WTC11 (cell line): ENCODE measurements around the gene REEP3. TPM values are rescaled to one million over a fixed set of nuclear protein-coding genes. Genes with fewer than 3 reads are reported as not detected.

Source experiments
- ATAC-seq: fragments of 200-7000 bp; cut with Tn5 transposase; 2 replicates; pipeline ENCODE4 v1.10.0; 2021; ENCODE audit warnings: mild to moderate bottlenecking, moderate library complexity
- CTCF ChIA-PET: fragments of 300-600 bp; sonication (Branson Sonifier 250); formaldehyde crosslinking; loops from one replicate; lab custom pipeline; 2021; ENCODE audit warnings: antibody characterized with exemption; lab: Charles Lee
- POLR2A ChIA-PET: fragments of 350-600 bp; sonication (Branson Sonifier 250); formaldehyde crosslinking; loops from one replicate; lab custom pipeline; 2021; ENCODE audit warnings: antibody characterized with exemption; lab: Charles Lee
- DNase-seq: peaks from one replicate; pipeline ENCODE4 v3.0.0; 2021; ENCODE audit warnings: low spot score
- H3K27ac Mint-ChIP-seq: 2 replicates; pipeline ENCODE4 v1.8.0; 2021; ENCODE audit warnings: mixed read lengths
- H3K27me3 Mint-ChIP-seq: 2 replicates; pipeline ENCODE4 v1.8.0; 2021; ENCODE audit warnings: low read depth, mild to moderate bottlenecking, moderate library complexity, mixed read lengths
- H3K36me3 Mint-ChIP-seq: 2 replicates; pipeline ENCODE4 v1.8.0; 2021; ENCODE audit warnings: mixed read lengths
- H3K4me1 Mint-ChIP-seq: 2 replicates; pipeline ENCODE4 v1.8.0; 2022; ENCODE audit warnings: mixed read lengths
- H3K4me3 Mint-ChIP-seq: 2 replicates; pipeline ENCODE4 v1.8.0; 2021; ENCODE audit warnings: mild to moderate bottlenecking, moderate library complexity, mixed read lengths
- H3K9me3 Mint-ChIP-seq: 2 replicates; pipeline ENCODE4 v1.8.0; 2021; ENCODE audit warnings: mixed read lengths
- ATF1 ChIP-seq: sonication (generic); formaldehyde crosslinking; IDR thresholded peaks from 2 replicates; pipeline ENCODE4 v1.8.1; 2023; ENCODE audit warnings: mild to moderate bottlenecking, moderate library complexity, missing genetic modification reagents
- CTCF ChIP-seq: fragments of 200-600 bp; IDR thresholded peaks from 2 replicates; pipeline ENCODE4 v1.8.0; 2022; ENCODE audit warnings: antibody characterized with exemption
- E2F1 ChIP-seq: sonication (generic); formaldehyde crosslinking; IDR thresholded peaks from 2 replicates; pipeline ENCODE4 v1.8.0; 2022; ENCODE audit warnings: mild to moderate bottlenecking, missing genetic modification reagents
- E2F5 ChIP-seq: sonication (generic); formaldehyde crosslinking; IDR thresholded peaks from 2 replicates; pipeline ENCODE4 v1.8.1; 2022; ENCODE audit warnings: mild to moderate bottlenecking, moderate library complexity, missing genetic modification reagents
- ELF4 ChIP-seq: sonication (generic); formaldehyde crosslinking; IDR thresholded peaks from 2 replicates; pipeline ENCODE4 v1.8.1; 2022; ENCODE audit warnings: low read depth, mild to moderate bottlenecking, moderate library complexity, missing genetic modification reagents
- ETV6 ChIP-seq: sonication (generic); formaldehyde crosslinking; IDR thresholded peaks from 2 replicates; pipeline ENCODE4 v1.8.1; 2022; ENCODE audit warnings: mild to moderate bottlenecking, missing genetic modification reagents
- GABPB1 ChIP-seq: sonication (generic); formaldehyde crosslinking; IDR thresholded peaks from 2 replicates; pipeline ENCODE4 v1.8.1; 2023; ENCODE audit warnings: mild to moderate bottlenecking, missing genetic modification reagents
- GRHL2 ChIP-seq: fragments of 250-450 bp; sonication (Bioruptor Pico); IDR thresholded peaks from 2 replicates; pipeline ENCODE4 v1.8.0; 2022; ENCODE audit warnings: mild to moderate bottlenecking, moderate library complexity; ENCODE audit not compliant: insufficient replicate concordance, severe bottlenecking
- HMGXB4 ChIP-seq: sonication (generic); formaldehyde crosslinking; IDR thresholded peaks from 2 replicates; pipeline ENCODE4 v1.8.1; 2023; ENCODE audit warnings: mild to moderate bottlenecking, moderate library complexity, missing genetic modification reagents
- JAZF1 ChIP-seq: fragments of 250-450 bp; sonication (Bioruptor Pico); IDR thresholded peaks from 2 replicates; pipeline ENCODE4 v1.9.0; 2021; ENCODE audit warnings: moderate library complexity, mild to moderate bottlenecking, inconsistent platforms
- KAT7 ChIP-seq: sonication (generic); formaldehyde crosslinking; IDR thresholded peaks from 2 replicates; pipeline ENCODE4 v1.8.1; 2023; ENCODE audit warnings: missing genetic modification reagents, mild to moderate bottlenecking, borderline replicate concordance
- MXD4 ChIP-seq: fragments of 250-450 bp; sonication (Bioruptor Pico); IDR thresholded peaks from 2 replicates; pipeline ENCODE4 v1.8.0; 2021; ENCODE audit warnings: mild to moderate bottlenecking, moderate library complexity, borderline replicate concordance
- NFE2L1 ChIP-seq: sonication (generic); formaldehyde crosslinking; IDR thresholded peaks from 2 replicates; pipeline ENCODE4 v1.8.1; 2023; ENCODE audit warnings: missing genetic modification reagents
- NR1H2 ChIP-seq: sonication (generic); formaldehyde crosslinking; IDR thresholded peaks from 2 replicates; pipeline ENCODE4 v1.9.0; 2021; ENCODE audit warnings: mild to moderate bottlenecking, moderate library complexity, missing genetic modification reagents
- RELA ChIP-seq: sonication (generic); formaldehyde crosslinking; IDR thresholded peaks from 2 replicates; pipeline ENCODE4 v1.8.1; 2022; ENCODE audit warnings: missing genetic modification reagents, mild to moderate bottlenecking, borderline replicate concordance
- TCF7 ChIP-seq: sonication (generic); formaldehyde crosslinking; IDR thresholded peaks from 2 replicates; pipeline ENCODE4 v1.8.0; 2022; ENCODE audit warnings: mild to moderate bottlenecking, low read depth, missing genetic modification reagents, moderate library complexity
- TEAD4 ChIP-seq: sonication (generic); formaldehyde crosslinking; IDR thresholded peaks from 2 replicates; pipeline ENCODE4 v1.8.0; 2022; ENCODE audit warnings: mild to moderate bottlenecking, missing genetic modification reagents
- USF1 ChIP-seq: sonication (generic); formaldehyde crosslinking; IDR thresholded peaks from 2 replicates; pipeline ENCODE4 v1.8.0; 2022; ENCODE audit warnings: mild to moderate bottlenecking, missing genetic modification reagents
- ZNF281 ChIP-seq: sonication (generic); formaldehyde crosslinking; IDR thresholded peaks from 2 replicates; pipeline ENCODE4 v1.8.0; 2023; ENCODE audit warnings: mild to moderate bottlenecking, missing genetic modification reagents
- ZNF425 ChIP-seq: fragments of 250-450 bp; sonication (Bioruptor Pico); conservative IDR thresholded peaks from 2 replicates; pipeline ENCODE4 v1.9.0; 2021; ENCODE audit warnings: mild to moderate bottlenecking
- total RNA-seq: library from RNA; stranded (reverse); gene quantifications from 3 replicates; pipeline ENCODE4 v1.2.3, GENCODE V29; 2021

REEP3 gene
- total RNA-seq, 1 experiment from 2014 or later = 18.5 TPM

GRCh38 chr10:63534723-63535122, 13.5 kb downstream of the REEP3 start:
- Mint-ChIP-seq H3K4me1 (0 out of 2 replicates have a peak, but pooled peaks cover 2% of the 10 kb centered on the region), H3K4me3 (no peak overlapping the region), H3K27ac (0 out of 2 replicates have a peak overlapping the region, but pooled peaks have one; percentile 51), H3K27me3 (no peaks in the 10 kb centered on the region), H3K9me3 (no peaks in the 10 kb centered on the region), H3K36me3 (no peaks in the 10 kb centered on the region)
- CTCF ChIA-PET = no interaction called here
- no peak for DNase-seq
- ATAC-seq = no peak
- TF ChIP-seq GRHL2 (CRISPR knock-in tag) (no peak), NR1H2 (no peak), E2F5 (CRISPR knock-in tag) (no peak), HMGXB4 (CRISPR knock-in tag) (no peak), KAT7 (no peak), USF1 (CRISPR knock-in tag) (no peak), ZNF425 (CRISPR knock-in tag) (no peak), GABPB1 (CRISPR knock-in tag) (no peak), ZNF281 (CRISPR knock-in tag) (no peak), RELA (no peak), NFE2L1 (CRISPR knock-in tag) (no peak), ETV6 (CRISPR knock-in tag) (no peak), ELF4 (CRISPR knock-in tag) (no peak), ATF1 (CRISPR knock-in tag) (no peak), CTCF (no peak), TEAD4 (no peak), MXD4 (CRISPR knock-in tag) (no peak), JAZF1 (CRISPR knock-in tag) (no peak), TCF7 (CRISPR knock-in tag) (no peak), E2F1 (no peak)
- POLR2A ChIA-PET = no interaction called here
